GM18519 (cell line): ENCODE results near the gene HMOX1.

Source experiments
- ATAC-seq: cut with Tn5 transposase; IDR thresholded peaks from one replicate; pipeline ENCODE4 v1.9.1; 2021; ENCODE audit warnings: mild to moderate bottlenecking, moderate library complexity; ENCODE audit not compliant: unreplicated experiment, low FRiP score

The HMOX1 gene

GRCh38 chr22:35400501-35400790 is 19.6 kb downstream of the HMOX1 start:
- no peak for ATAC-seq

GRCh38 chr22:35401863-35402262 is 21.0 kb downstream of the HMOX1 start:
- ATAC-seq: no peak

- ATAC-seq: no peak
Observed at GRCh38 chr22:35403356-35403755, 22.5 kb downstream of the HMOX1 start.

- ATAC-seq: no peak
Observed at GRCh38 chr22:35404176-35404575, 23.3 kb downstream of the HMOX1 start.

GRCh38 chr22:35406443-35406842 is 25.5 kb downstream of the HMOX1 start:
- no peak for ATAC-seq

- ATAC-seq: no peak
Observed at GRCh38 chr22:35407362-35407761, 26.5 kb downstream of the HMOX1 start.

- ATAC-seq: peak; percentile 38
Observed at GRCh38 chr22:35409783-35410662, 29.1 kb downstream of the HMOX1 start.

GRCh38 chr22:35410663-35411034 is 29.8 kb downstream of the HMOX1 start:
- ATAC-seq: no peak

- no peak for ATAC-seq
Observed at GRCh38 chr22:35411102-35411501, 30.2 kb downstream of the HMOX1 start.

- ATAC-seq: no peak
Observed at GRCh38 chr22:35413624-35414023, 32.7 kb downstream of the HMOX1 start.

GRCh38 chr22:35417606-35418005 is 36.7 kb downstream of the HMOX1 start:
- ATAC-seq: no peak

GRCh38 chr22:35418088-35418487 is 37.2 kb downstream of the HMOX1 start:
- no peak for ATAC-seq

- no peak for ATAC-seq
Observed at GRCh38 chr22:35418731-35419130, 37.8 kb downstream of the HMOX1 start.

- ATAC-seq: no peak
Observed at GRCh38 chr22:35419756-35420155, 38.9 kb downstream of the HMOX1 start.

GRCh38 chr22:35421121-35421520 is 40.2 kb downstream of the HMOX1 start:
- no peak for ATAC-seq

- no peak for ATAC-seq
Observed at GRCh38 chr22:35422145-35422544, 41.2 kb downstream of the HMOX1 start.

- no peak for ATAC-seq
Observed at GRCh38 chr22:35422936-35423335, 42.0 kb downstream of the HMOX1 start.

GRCh38 chr22:35424081-35424480 is 43.2 kb downstream of the HMOX1 start:
- ATAC-seq: no peak

GRCh38 chr22:35424761-35425160 is 43.9 kb downstream of the HMOX1 start:
- ATAC-seq: no peak

- no peak for ATAC-seq
Observed at GRCh38 chr22:35425546-35425945, 44.6 kb downstream of the HMOX1 start.

- no peak for ATAC-seq
Observed at GRCh38 chr22:35425971-35426800, 45.3 kb downstream of the HMOX1 start.

- no peak for ATAC-seq
Observed at GRCh38 chr22:35426801-35427140, 45.9 kb downstream of the HMOX1 start.
